ENCODE data around the gene DSCAML1.

DSCAML1 gene

GRCh38 chr11:117570701-117571100, 226.3 kb downstream of the DSCAML1 start:
- DNase-seq, result no peak

GRCh38 chr11:117569911-117570310, 227.1 kb downstream of the DSCAML1 start:
- no peak for DNase-seq

DNA sequence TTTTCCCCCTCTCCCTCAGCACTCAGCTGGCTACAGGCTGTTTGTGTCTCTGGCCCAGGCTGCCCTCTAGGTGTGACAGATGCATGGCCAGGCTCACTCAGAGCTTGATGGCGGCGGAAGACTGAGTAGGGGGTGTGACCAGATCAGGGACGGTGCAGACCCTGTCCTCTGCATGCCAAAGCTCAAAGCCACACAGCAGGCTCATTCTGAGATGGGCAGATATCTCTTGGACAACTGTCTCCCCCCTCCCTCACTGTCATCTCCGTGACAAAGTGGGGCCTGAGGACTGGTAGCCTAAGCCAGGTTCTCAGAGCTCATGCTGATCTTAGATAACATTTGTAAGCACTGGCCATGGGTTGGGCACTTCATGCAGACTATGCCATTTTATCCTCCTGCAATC, 231.3 kb downstream of the DSCAML1 start:
- DNase-seq, result no peak

DNA sequence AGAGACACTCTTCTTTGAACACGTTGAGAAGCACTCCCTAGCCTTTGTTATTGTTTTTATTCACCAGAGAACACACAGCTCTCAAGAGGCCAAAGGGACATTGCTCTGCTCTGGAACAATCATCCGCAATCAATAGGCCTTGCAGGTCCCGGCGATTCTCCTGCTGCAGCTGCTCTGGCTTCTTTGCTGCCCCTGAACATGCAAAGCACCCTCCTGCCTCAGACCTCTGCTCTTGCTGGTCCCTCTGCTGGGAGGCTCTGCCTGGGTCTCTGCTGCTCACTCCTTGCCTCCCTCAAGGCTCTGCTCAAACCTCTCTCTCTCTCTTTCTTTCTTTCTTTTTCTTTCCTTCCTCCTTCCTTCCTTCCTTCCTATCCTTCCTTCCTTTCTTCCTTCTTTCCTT, 232.7 kb downstream of the DSCAML1 start:
- no peak for DNase-seq

- DNase-seq, result no peak
Measured at GRCh38 chr11:117563556-117563955, 233.5 kb downstream of the DSCAML1 start.

- no peak for DNase-seq
Measured at GRCh38 chr11:117562136-117562535, 234.9 kb downstream of the DSCAML1 start.

DNA sequence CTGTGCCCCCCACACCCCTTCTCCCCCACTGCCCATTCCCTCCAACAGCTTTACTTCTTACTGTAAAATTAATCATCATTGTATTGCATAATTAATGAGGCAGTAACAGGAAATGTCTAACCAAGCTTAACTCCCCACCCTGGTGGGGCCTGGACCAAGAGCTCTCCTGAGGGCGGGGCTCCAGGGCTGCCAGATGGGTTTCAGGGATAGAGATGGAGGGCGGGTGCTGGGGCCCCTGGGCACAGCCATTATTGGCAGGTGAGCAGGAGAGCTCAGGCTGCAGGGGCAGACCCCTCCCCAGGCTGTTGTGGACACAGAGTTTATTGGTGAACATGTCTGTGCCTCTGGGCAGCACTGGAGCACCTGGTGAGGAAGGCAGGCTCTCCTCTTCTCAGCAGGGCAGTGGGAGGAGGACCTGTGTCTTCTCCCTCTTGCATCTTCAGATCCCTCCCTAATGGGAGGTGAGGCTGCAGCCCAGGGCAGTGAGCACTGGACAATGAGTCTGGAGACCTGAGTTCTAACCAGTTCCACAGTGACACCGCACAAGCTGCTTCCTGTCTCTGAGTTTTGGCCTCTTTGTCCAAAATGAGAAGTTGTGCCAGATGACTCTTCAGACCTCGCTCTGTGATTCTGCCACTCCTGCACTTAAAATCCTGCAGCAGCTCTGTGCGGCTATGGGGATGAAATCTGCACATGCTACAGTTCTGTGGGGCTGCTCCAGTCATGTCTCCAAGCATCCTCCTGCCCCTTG, 236.1 kb downstream of the DSCAML1 start:
- DNase-seq, result no peak

DNA sequence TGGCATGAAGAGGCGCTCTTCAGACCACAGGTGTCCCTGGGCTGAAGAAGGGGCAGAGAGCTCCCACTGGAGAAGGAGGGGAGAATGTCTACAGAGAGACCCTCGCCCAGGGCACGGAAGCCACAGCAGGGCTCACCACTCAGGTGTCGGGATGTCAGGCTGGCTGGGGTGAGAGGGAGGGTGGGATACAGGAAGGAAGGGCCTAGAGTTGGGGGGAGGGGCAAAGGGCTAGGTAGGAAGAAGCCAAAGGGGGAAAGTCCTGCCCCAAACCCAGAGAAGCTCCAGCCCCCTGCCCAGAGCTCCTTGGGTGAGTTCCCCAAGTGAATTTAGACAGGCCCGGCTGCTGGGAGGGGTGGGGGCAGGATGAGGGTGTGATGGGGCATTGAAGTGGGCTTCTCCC, 237.3 kb downstream of the DSCAML1 start:
- no peak for DNase-seq

GRCh38 chr11:117557361-117557760, 239.7 kb downstream of the DSCAML1 start:
- no peak for DNase-seq

GRCh38 chr11:117554601-117555333, 242.2 kb downstream of the DSCAML1 start:
- no peak for DNase-seq

GRCh38 chr11:117552626-117553025, 244.4 kb downstream of the DSCAML1 start:
- no peak for DNase-seq

- DNase-seq, result no peak
Measured at GRCh38 chr11:117551761-117552343, 245.2 kb downstream of the DSCAML1 start.

GRCh38 chr11:117550466-117550865, 246.6 kb downstream of the DSCAML1 start:
- DNase-seq, result no peak

DNA sequence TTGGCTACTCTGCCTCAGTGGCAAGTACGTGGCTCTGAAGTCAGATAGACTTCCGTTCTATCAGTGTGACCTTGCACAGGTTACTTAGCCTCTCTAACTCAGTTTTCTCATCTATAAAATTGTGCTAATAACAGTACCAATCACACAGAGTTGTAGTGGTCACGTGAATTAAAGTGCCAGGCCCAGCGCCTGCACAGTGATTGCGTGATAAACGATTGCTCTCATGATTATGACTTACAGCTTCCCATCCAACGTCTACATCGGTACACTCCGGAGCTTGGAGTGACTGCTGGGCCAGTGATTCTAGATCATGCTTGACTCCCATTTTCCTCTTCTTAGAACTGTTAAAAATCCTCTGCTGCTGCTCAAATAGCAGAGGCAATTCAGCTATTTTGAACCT, 247.6 kb downstream of the DSCAML1 start:
- DNase-seq, result no peak

- DNase-seq, result no peak
Measured at GRCh38 chr11:117548876-117549275, 248.1 kb downstream of the DSCAML1 start.

- no peak for DNase-seq
Measured at GRCh38 chr11:117547946-117548345, 249.1 kb downstream of the DSCAML1 start.

GRCh38 chr11:117547195-117547850, 249.7 kb downstream of the DSCAML1 start:
- DNase-seq, result no peak

GRCh38 chr11:117546431-117547194, 250.4 kb downstream of the DSCAML1 start:
- DNase-seq, result no peak

DNA sequence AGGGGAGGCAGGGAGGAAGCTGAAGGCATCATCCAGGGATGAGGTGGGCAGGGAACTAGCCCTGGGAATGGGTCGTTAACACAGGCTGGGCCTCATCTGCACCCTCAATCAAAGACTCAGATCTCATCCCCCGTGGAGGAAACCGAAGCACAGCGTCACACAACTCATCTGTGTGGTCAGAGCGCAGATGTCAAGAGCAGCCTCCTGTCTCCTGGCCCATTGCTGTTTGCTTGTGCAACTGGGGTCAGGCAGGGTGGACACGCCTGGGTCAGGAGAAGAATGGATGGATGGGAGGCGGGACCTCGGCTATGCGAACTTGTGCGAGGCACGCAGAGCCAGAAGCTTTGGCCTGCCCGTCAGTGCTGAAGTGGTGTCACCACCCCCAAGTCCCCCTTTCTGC, 251.3 kb downstream of the DSCAML1 start:
- DNase-seq, result no peak

GRCh38 chr11:117544130-117544800, 252.8 kb downstream of the DSCAML1 start:
- DNase-seq, result no peak

- no peak for DNase-seq
Measured at GRCh38 chr11:117541211-117541610, 255.8 kb downstream of the DSCAML1 start.
